HL-60/S4 treated with phorbol 12-myristate 13-acetate at 8.2 ng/mL for 4 days and 3 days (cell line): ENCODE measurements around the gene PTPRT.

Source experiments
- in situ Hi-C: fragments of 300-500 bp; cut with MboI; formaldehyde crosslinking; loops from 2 replicates; pipeline ENCODE4 v1.15.0; 2022; ENCODE audit warnings: low sequenced_read_pairs

Gene PTPRT

DNA sequence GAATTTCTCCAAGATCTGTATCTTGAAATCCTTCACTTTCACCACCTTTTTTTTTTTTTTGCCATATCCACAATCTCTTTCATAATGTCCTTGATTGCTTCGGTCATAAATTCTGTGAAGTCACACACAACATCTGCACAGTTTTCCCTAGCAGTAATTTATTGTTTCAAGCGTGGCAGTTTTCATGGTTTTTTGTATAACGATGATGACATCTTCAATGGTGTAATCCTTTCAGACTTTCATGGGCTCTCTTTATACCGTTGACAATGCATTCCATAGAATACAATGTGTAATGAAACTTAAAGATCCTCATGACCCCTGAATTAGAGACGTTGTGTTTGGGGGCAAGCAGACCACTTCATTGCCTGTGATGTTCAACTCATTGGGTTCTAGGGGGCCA lies 693.1 kb downstream of the PTPRT start:
- in situ Hi-C loops = no loop called here

DNA sequence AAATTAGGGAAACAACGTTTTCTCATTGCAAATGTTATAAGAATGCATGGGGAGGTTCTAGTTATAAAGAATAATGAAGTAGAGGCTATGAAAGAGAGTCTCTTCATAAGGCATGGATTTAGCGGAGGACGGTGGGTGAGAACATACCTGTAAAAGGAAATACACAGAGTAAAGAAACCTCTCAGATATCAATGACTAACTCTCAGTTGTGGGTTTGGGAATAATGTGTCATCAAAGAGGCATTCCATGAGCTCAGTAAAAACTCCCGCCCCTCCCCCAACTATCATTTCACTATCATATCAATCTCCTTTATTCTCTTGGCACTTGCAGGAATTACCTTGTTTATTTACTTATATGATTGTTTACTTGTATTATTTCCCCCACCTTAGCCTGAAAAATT lies 695.4 kb downstream of the PTPRT start:
- in situ Hi-C loops = no loop called here

GRCh38 chr20:42493001-42493400 lies 696.7 kb downstream of the PTPRT start:
- in situ Hi-C loops = no loop called here

DNA sequence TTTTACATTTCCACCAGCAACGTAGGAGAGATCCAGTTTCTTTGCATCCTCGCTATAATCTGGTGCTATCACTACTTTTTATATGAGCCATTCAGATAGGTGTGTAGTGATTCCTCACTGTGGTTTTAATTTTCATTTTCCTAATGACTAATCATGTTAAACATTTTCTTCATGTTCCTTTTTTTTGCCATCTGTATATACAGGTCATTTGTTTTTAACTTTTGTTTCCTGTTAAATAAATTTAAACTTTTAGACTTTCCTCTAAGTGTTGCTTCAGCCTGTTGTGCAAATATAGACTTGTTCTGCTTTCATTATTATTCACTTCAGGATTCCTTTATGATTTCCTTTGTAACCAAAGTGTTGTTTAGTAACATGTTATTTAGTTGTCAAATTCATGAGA lies 697.4 kb downstream of the PTPRT start:
- in situ Hi-C loops = no loop called here

DNA sequence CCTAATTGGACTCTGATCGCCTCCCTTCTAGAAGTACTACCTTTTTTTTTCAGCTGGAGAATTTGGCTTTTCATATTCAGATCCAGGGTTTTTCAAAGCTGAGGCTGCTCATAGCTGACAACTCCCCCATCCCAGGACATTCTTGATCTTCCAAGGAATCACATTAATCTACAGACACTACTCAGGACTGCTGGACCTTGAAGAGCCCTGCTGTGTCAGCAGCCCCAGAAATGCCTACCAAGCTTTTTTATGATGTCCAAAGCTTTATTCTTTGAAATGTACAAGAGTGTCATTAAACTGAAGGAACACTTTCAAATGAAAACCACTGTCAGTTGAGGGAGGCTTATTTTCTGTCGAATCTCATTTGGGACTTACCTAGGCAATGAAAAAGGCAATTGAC lies 704.1 kb downstream of the PTPRT start:
- in situ Hi-C loops = no loop called here

GRCh38 chr20:42484790-42485375 lies 704.8 kb downstream of the PTPRT start:
- in situ Hi-C loops = no loop called here

DNA sequence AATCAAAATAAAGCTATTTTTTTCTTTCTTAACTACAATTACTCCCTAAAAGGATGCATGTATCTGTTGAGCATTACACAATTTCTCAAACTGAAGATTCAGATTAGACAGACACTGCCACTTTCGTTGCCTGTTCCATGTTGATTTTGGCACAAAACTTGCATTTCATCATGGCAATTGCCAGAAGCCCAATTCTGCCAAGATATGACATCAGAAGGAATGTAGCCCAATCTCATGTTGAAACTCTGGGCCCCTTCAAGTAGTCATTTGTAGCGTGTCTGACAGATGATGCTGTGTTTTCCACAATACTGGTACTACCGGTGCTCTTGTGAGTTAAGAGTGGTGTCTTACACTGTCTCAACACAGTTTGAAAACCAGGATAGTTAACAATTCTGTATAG lies 705.4 kb downstream of the PTPRT start:
- in situ Hi-C loops = no loop called here

- in situ Hi-C loops = no loop called here
These were observed 705.9 kb downstream of the PTPRT start for GRCh38 chr20:42483730-42484303.

DNA sequence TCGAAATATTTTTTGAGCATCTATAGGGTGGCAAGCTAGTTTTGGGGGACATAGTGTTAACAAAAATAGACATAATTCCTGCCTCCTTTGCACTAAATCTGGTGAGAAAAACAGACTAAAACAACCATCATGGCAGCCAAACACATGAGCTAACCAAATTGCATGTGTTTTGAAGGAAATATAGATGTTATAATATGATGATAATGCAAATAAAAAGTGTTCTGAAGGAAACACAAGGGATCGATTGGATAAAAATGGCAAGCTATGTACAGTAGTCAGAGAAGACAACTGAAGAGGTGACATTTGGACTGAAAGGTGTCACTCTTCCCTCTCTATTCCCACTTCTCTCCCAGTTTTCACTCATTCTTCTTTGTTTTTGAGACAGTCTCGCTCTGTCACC lies 706.9 kb downstream of the PTPRT start:
- in situ Hi-C loops = no loop called here

DNA sequence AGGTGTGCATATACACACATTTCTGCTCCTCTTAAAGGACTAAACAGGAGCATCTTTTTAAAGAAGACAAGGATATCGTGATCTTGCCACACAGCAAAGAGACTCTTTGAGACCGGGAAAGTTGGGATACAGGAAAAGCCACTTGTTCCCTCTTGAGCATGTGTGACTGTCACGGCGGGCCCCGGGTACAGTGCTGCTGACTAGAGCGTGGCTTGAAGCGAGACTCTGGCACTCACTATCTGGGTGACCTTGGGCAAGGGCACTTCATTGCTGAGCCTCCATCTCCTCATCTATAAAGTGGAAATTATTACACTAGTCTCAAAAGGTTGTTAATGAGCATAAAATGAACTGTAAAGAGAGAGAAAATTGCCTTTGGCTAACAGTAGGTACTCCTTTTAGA lies 713.9 kb downstream of the PTPRT start:
- in situ Hi-C loops = no loop called here

DNA sequence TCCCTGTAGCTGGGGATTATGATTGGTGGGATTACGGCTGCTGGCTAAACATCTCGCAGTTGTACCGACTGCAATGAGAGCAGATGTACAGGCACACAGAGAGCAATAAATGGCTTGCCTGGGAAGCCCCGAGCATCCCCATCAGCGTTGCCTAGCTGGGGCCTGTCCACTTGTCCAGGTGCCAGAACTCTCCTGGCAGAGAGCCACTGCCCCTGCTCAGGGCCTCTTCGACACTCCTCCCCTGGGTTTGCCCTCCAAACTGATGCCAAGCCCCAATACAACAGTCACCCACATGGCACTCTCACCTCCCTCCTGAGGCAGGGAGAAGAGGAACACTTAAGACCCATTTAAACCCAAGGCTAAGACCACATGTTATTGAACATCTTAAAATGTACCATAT lies 715.1 kb downstream of the PTPRT start:
- in situ Hi-C loops = no loop called here

GRCh38 chr20:42472198-42472597 lies 717.5 kb downstream of the PTPRT start:
- in situ Hi-C loops = no loop called here

GRCh38 chr20:42461965-42462593 lies 727.6 kb downstream of the PTPRT start:
- in situ Hi-C loops = no loop called here

- in situ Hi-C loops = no loop called here
These were observed 728.4 kb downstream of the PTPRT start for GRCh38 chr20:42461291-42461690.

- in situ Hi-C loops = no loop called here
These were observed 742.4 kb downstream of the PTPRT start for GRCh38 chr20:42447270-42447669.

- in situ Hi-C loops = no loop called here
These were observed 744.9 kb downstream of the PTPRT start for GRCh38 chr20:42444799-42445198.

DNA sequence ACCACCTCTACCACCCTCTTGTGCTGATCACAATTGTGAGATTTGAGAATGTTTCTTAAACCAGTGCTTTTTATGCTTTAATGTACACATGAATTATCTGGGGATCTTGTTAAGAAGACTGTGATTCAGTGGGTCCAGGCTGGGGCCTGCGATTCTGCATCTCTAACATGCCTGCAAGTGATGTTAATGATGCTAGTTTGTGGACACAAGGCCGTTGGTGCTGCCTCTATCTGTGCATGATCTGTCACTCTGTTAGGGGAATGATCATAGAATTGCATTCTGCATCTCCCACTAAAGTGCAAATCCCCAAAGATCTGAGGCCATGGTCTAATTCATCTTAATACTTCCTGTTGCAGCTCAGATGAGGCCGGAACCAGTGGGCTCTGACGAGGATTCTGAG lies 746.5 kb downstream of the PTPRT start:
- in situ Hi-C loops = no loop called here

DNA sequence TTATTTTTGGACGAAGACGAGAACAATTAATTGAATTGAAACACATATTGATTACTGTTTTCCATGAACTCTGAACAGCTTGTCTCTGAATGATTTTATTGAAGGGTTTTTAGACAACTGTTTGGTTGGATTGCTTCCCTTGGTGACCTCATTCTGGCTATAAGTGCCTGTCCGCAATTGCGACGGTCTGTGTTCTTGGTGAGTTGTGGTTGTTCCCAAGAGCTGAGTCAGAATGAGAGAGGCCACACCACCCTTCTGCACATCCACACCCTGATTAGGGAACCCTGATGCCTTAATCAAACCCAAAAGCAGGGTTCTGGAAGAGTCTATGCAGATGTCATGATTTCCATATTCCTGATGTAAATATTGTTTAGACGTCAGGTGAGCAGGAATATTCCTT lies 747.0 kb downstream of the PTPRT start:
- in situ Hi-C loops = no loop called here

GRCh38 chr20:42441864-42442331 lies 747.8 kb downstream of the PTPRT start:
- in situ Hi-C loops = no loop called here

GRCh38 chr20:42441196-42441863 lies 748.4 kb downstream of the PTPRT start:
- in situ Hi-C loops = no loop called here

GRCh38 chr20:42435230-42435629 lies 754.5 kb downstream of the PTPRT start:
- in situ Hi-C loops = no loop called here
